Measurements from ENCODE around the gene OTUB2.

Gene OTUB2

DNA sequence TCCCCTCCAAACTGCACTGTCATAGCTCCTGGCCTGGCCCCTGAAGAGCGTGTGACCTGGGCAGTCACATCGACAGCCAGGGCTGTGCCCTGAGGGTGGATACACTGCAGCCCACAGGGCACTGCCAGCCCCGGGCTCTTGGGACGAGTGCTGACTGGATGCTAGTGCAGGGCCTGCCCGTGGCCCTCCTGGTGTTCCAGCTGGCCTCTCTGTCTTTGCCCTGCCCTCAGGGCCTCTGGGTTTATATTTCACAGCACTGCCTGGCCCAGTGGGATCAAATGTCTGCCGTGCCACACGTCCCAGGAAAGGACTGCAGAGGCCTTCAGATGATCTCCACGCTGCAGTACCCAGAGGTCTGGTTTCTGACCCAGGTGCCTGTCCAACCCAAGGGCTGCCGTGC lies 39.2 kb upstream of the OTUB2 start:
- Histone ChIP-seq H3K9me3 (ENCODE audit: control insufficient read depth, insufficient read depth, low read length) (no peaks in the 10 kb centered on the region), H3K27me3 (ENCODE audit: control insufficient read depth, insufficient read depth, low read length) (no peaks in the 10 kb centered on the region), H3K4me1 (ENCODE audit: control insufficient read depth, insufficient read depth, low read length) (peaks cover 3% of the 10 kb centered on the region), H3K9ac (ENCODE audit: low read depth, low read length) (no peak overlapping the region), H3K4me3 (ENCODE audit: low read depth, low read length) (no peak overlapping the region), H3K36me3 (ENCODE audit: control insufficient read depth, insufficient read depth, low read length) (no peaks in the 10 kb centered on the region)

- H3K27me3 ChIP-seq (ENCODE audit: control insufficient read depth, insufficient read depth, low read length): no peaks in the 10 kb centered on the region
- no peak overlapping the region for H3K9ac ChIP-seq (ENCODE audit: low read depth, low read length)
- peaks cover 3% of the 10 kb centered on the region for H3K4me1 ChIP-seq (ENCODE audit: control insufficient read depth, insufficient read depth, low read length)
- H3K9me3 ChIP-seq (ENCODE audit: control insufficient read depth, insufficient read depth, low read length): no peaks in the 10 kb centered on the region
- no peaks in the 10 kb centered on the region for H3K36me3 ChIP-seq (ENCODE audit: control insufficient read depth, insufficient read depth, low read length)
- H3K4me3 ChIP-seq (ENCODE audit: low read depth, low read length): no peak overlapping the region
Measured at GRCh38 chr14:93987376-93987775, 38.8 kb upstream of the OTUB2 start.

DNA sequence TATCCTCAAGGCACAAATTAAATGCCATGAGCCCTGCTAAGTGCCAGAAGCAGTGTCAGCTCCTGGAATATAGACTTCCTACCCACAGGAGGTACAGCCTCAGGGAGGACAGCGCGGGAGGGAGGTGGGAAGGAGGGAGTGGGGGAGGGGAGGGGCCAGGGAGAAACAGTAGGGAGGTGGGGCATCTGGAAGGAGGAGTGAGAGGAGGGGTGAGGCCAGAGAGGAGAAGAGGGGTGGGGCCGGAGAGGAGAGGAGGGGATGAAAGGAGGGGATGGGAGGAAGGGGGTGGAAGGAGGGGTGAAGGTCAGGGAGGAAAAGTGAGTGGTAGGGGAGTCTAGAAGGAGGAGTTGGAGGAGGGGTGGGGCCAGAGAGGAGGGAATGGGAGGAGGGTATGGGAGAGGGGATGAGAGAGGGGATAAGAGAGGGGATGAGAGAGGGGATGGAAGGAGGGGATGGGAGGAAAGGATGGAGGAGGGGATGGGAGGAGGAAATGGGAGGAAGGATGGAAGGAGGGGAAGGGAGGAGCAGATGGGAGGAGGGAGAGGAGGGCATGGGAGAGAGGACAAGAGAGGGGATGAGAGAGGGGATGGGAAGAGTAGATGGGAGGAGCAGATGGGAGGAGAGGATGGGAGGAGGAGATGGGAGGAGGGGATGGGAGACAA lies 38.2 kb upstream of the OTUB2 start:
- Histone ChIP-seq H3K36me3 (ENCODE audit: control insufficient read depth, insufficient read depth, low read length) (no peaks in the 10 kb centered on the region), H3K4me1 (ENCODE audit: control insufficient read depth, insufficient read depth, low read length) (peaks cover 3% of the 10 kb centered on the region), H3K27me3 (ENCODE audit: control insufficient read depth, insufficient read depth, low read length) (no peaks in the 10 kb centered on the region), H3K9me3 (ENCODE audit: control insufficient read depth, insufficient read depth, low read length) (no peaks in the 10 kb centered on the region), H3K4me3 (ENCODE audit: low read depth, low read length) (no peak overlapping the region), H3K9ac (ENCODE audit: low read depth, low read length) (no peak overlapping the region)

GRCh38 chr14:93989939-93990338 lies 36.2 kb upstream of the OTUB2 start:
- Histone ChIP-seq H3K4me1 (ENCODE audit: control insufficient read depth, insufficient read depth, low read length) (no peaks in the 10 kb centered on the region), H3K9me3 (ENCODE audit: control insufficient read depth, insufficient read depth, low read length) (no peaks in the 10 kb centered on the region), H3K27me3 (ENCODE audit: control insufficient read depth, insufficient read depth, low read length) (no peaks in the 10 kb centered on the region)

DNA sequence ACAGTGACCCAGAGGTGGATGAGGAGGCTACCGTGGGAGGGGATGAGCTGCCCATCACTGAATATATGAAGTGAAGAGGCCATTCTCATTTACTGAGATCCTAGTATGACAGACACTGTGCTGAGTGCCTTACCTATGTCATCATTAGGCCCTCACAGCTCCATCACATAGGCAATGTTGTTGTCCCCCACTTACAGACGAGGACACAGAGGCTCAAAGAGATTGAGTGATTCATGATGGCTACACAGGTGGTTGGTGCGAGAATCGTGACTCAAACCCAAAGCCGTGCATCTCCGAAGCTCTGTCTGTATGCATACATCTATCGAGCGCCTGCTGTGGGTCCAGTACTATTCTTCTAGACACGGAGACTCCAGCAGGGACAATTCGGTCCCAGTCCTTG lies 34.9 kb upstream of the OTUB2 start:
- no peaks in the 10 kb centered on the region for H3K36me3 ChIP-seq (ENCODE audit: control insufficient read depth, insufficient read depth, low read length)
- H3K4me3 ChIP-seq (ENCODE audit: low read depth, low read length): no peak overlapping the region
- no peaks in the 10 kb centered on the region for H3K27me3 ChIP-seq (ENCODE audit: control insufficient read depth, insufficient read depth, low read length)
- H3K9ac ChIP-seq (ENCODE audit: low read depth, low read length): no peak overlapping the region
- H3K9me3 ChIP-seq (ENCODE audit: control insufficient read depth, insufficient read depth, low read length): no peaks in the 10 kb centered on the region
- no peaks in the 10 kb centered on the region for H3K4me1 ChIP-seq (ENCODE audit: control insufficient read depth, insufficient read depth, low read length)

More at GRCh38 chr14:93989939-93990338, 36.2 kb upstream of the OTUB2 start:
- no peak overlapping the region for H3K9ac ChIP-seq (ENCODE audit: low read depth, low read length)
- no peak overlapping the region for H3K4me3 ChIP-seq (ENCODE audit: low read depth, low read length)
- no peaks in the 10 kb centered on the region for H3K36me3 ChIP-seq (ENCODE audit: control insufficient read depth, insufficient read depth, low read length)

DNA sequence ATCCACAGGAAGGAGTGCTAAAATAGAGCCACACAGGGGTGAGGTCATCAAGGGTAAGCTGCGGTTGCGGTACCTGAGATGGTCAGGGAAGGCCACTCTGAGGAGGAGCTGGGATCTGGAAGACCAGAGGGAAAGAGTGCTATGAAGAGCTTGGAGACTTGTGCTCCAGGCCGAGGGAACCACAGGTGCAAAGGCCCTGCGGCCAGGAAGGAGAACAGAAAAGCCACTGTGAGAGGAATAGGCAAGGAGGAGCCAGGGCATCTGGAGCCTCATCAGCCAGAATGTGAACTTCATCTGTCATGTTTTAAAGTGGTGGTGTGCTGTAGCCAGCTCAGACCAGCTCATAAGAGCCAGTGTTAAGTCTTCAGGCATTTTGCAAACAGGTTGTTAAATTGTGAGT lies 34.5 kb upstream of the OTUB2 start:
- Histone ChIP-seq H3K36me3 (ENCODE audit: control insufficient read depth, insufficient read depth, low read length) (no peaks in the 10 kb centered on the region), H3K9me3 (ENCODE audit: control insufficient read depth, insufficient read depth, low read length) (no peaks in the 10 kb centered on the region), H3K9ac (ENCODE audit: low read depth, low read length) (no peak overlapping the region), H3K4me3 (ENCODE audit: low read depth, low read length) (no peak overlapping the region), H3K27me3 (ENCODE audit: control insufficient read depth, insufficient read depth, low read length) (no peaks in the 10 kb centered on the region), H3K4me1 (ENCODE audit: control insufficient read depth, insufficient read depth, low read length) (no peaks in the 10 kb centered on the region)

DNA sequence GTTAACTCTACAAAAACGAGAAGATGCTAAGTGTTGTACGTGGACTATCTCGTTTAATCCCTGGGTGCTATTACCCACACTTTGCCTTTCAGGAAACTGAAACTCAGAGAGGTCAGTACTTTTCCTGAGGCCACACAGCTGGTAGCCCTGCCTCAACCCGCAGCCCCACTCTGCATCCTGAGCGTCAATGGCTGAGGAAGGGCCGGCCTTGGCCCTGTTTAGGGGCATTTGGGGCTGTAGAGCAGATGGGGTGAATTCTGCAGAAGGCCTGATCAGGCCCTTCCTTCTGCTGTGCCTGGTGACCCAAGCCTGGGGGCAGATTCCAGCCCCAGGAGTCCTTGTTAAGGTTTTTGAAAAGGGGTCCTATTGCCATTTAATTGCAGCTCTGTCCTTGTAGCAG lies 32.8 kb upstream of the OTUB2 start:
- H3K4me1 ChIP-seq (ENCODE audit: control insufficient read depth, insufficient read depth, low read length): no peaks in the 10 kb centered on the region
- no peaks in the 10 kb centered on the region for H3K9me3 ChIP-seq (ENCODE audit: control insufficient read depth, insufficient read depth, low read length)
- no peaks in the 10 kb centered on the region for H3K36me3 ChIP-seq (ENCODE audit: control insufficient read depth, insufficient read depth, low read length)
- H3K27me3 ChIP-seq (ENCODE audit: control insufficient read depth, insufficient read depth, low read length): no peaks in the 10 kb centered on the region
- H3K4me3 ChIP-seq (ENCODE audit: low read depth, low read length): no peak overlapping the region
- H3K9ac ChIP-seq (ENCODE audit: low read depth, low read length): no peak overlapping the region

- H3K4me1 ChIP-seq (ENCODE audit: control insufficient read depth, insufficient read depth, low read length): no peaks in the 10 kb centered on the region
- H3K36me3 ChIP-seq (ENCODE audit: control insufficient read depth, insufficient read depth, low read length): no peaks in the 10 kb centered on the region
- no peak overlapping the region for H3K4me3 ChIP-seq (ENCODE audit: low read depth, low read length)
- no peak overlapping the region for H3K9ac ChIP-seq (ENCODE audit: low read depth, low read length)
- H3K27me3 ChIP-seq (ENCODE audit: control insufficient read depth, insufficient read depth, low read length): no peaks in the 10 kb centered on the region
- H3K9me3 ChIP-seq (ENCODE audit: control insufficient read depth, insufficient read depth, low read length): no peaks in the 10 kb centered on the region
Measured at GRCh38 chr14:93994919-93995682, 31.0 kb upstream of the OTUB2 start.

- Histone ChIP-seq H3K4me1 (ENCODE audit: control insufficient read depth, insufficient read depth, low read length) (no peaks in the 10 kb centered on the region), H3K27me3 (ENCODE audit: control insufficient read depth, insufficient read depth, low read length) (no peaks in the 10 kb centered on the region), H3K9me3 (ENCODE audit: control insufficient read depth, insufficient read depth, low read length) (no peaks in the 10 kb centered on the region), H3K36me3 (ENCODE audit: control insufficient read depth, insufficient read depth, low read length) (no peaks in the 10 kb centered on the region), H3K9ac (ENCODE audit: low read depth, low read length) (no peak overlapping the region), H3K4me3 (ENCODE audit: low read depth, low read length) (no peak overlapping the region)
Measured at GRCh38 chr14:93996130-93996695, 29.9 kb upstream of the OTUB2 start.

DNA sequence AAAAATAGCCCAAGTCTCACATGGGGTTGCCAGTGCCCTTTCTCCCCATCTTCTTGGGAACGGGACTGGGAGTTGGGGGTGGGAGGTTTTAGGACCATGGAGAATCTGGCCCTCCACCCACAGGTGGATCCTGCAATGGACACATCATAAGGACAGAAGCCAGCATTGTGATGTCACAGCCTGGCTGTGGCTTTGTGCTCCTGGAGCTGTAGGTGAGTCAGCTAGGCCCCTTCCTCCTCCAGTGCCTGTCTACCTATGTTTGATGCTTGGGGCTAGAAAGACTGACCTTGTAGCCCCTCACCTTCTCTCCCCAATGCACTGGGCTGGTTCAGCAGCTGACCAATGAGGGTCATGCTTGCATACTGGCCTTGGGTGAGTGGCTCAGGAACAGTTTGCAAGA lies 29.1 kb upstream of the OTUB2 start, which contains the start of gene CCDC197:
CCDC197 (plus strand) TSS at position 220 of the 400 bp plus-strand sequence. CDS start 831 bp downstream, outside the sequence.
- no peaks in the 10 kb centered on the region for H3K36me3 ChIP-seq (ENCODE audit: control insufficient read depth, insufficient read depth, low read length)
- H3K9me3 ChIP-seq (ENCODE audit: control insufficient read depth, insufficient read depth, low read length): no peaks in the 10 kb centered on the region
- no peaks in the 10 kb centered on the region for H3K27me3 ChIP-seq (ENCODE audit: control insufficient read depth, insufficient read depth, low read length)
- H3K9ac ChIP-seq (ENCODE audit: low read depth, low read length): no peak within 1 kb of the TSS
- peaks cover 2% of the 10 kb centered on the region for H3K4me1 ChIP-seq (ENCODE audit: control insufficient read depth, insufficient read depth, low read length)
- no peak within 1 kb of the TSS for H3K4me3 ChIP-seq (ENCODE audit: low read depth, low read length)

DNA sequence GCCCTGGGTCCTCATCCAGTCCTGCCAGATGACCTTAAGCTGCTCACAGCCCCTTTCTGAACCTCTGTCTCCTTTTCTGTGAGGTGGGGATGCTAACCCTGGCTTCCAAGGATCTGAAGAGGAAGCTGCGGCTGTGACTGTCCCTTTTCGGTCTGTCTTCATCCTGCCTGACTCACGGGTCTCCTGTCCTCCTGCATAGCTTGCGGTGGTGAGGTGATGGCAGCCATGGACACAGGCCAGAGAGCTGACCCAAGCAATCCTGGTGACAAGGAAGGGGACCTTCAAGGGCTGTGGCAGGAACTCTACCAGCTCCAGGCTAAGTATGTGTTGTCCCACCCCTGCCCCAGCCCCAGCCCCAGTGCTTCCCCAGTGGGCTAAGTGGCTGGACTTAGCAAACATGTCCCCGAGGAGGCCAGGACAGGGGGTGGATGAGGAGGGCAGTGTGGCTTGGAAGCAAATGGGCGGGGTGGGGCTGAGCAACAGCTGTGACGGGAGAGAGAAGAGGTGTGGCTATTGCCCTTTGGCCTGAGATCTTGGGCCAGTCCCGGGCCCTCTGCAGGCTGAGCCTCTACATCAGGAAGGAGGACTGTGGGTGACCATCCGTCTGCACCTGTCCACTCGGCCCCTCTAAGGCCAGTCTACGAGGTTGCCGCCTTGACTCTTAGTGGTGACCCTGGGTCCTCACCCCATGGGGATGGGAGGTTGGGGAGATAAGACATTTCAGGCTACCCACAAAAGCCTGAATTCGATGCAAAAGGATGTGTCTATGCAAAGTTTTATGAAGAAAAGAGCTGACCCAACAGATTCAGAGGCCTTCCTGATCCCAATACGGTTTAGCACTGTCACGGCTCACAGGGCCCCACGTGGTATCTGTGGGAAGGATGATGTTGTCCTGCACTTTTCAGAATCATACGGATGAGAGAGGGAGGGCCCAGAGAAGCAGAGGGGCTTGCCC lies 27.9 kb upstream of the OTUB2 start:
- no peaks in the 10 kb centered on the region for H3K27me3 ChIP-seq (ENCODE audit: control insufficient read depth, insufficient read depth, low read length)
- H3K4me3 ChIP-seq (ENCODE audit: low read depth, low read length): no peak overlapping the region
- no peaks in the 10 kb centered on the region for H3K36me3 ChIP-seq (ENCODE audit: control insufficient read depth, insufficient read depth, low read length)
- no peak overlapping the region for H3K9ac ChIP-seq (ENCODE audit: low read depth, low read length)
- H3K4me1 ChIP-seq (ENCODE audit: control insufficient read depth, insufficient read depth, low read length): peaks cover 2% of the 10 kb centered on the region
- H3K9me3 ChIP-seq (ENCODE audit: control insufficient read depth, insufficient read depth, low read length): no peaks in the 10 kb centered on the region

All from iPS-15b (cell line).